Caco-2 (cell line): ENCODE results near the gene FOXC1. TPM values are rescaled to one million over a fixed set of nuclear protein-coding genes. Genes with fewer than 3 reads are reported as not detected.
A peak's percentile ranks its signal among the peaks of the same experiment; 100 is the strongest.

Source experiments
- BruUV-seq: library from RNA; stranded (reverse); fragments of 400-500 nt; replicated peaks from 2 replicates; lab custom pipeline; 2021; lab: Mats Ljungman, UMichigan
- CTCF ChIA-PET: fragments of 300-600 bp; sonication (Branson Sonifier 250); formaldehyde crosslinking; loops from one replicate; lab custom pipeline; 2022; ENCODE audit warnings: antibody characterized with exemption; lab: Charles Lee
- POLR2A ChIA-PET: fragments of 300-600 bp; sonication (Branson Sonifier 250); formaldehyde crosslinking; loops from one replicate; lab custom pipeline; 2022; ENCODE audit warnings: antibody characterized with exemption; lab: Charles Lee
- DNase-seq, 2 experiments: peaks; one replicate each; pipeline versions ENCODE4 v3.0.0 to v3.0.0-alpha.2; 2020 to 2022
- H3K27me3 ChIP-seq: replicated peaks from 2 replicates; pipeline ENCODE4 v1.6.0; 2011; ENCODE audit warnings: low read length; ENCODE audit not compliant: control insufficient read depth, insufficient read depth
- H3K36me3 ChIP-seq: 2 replicates; pipeline ENCODE4 v1.5.1; 2011; ENCODE audit warnings: low read length; ENCODE audit not compliant: control insufficient read depth, insufficient read depth
- H3K4me1 ChIP-seq: fragments of 250-450 bp; sonication (Bioruptor Pico); 2 replicates; pipeline ENCODE4 v1.5.1; 2020; ENCODE audit warnings: mild to moderate bottlenecking
- H3K4me3 ChIP-seq: 2 replicates; pipeline ENCODE4 v1.5.1; 2011; ENCODE audit warnings: low read depth, mild to moderate bottlenecking, control low read depth, low read length
- H3K9me3 ChIP-seq: fragments of 250-450 bp; sonication (Bioruptor Pico); 2 replicates; pipeline ENCODE4 v1.5.1; 2020; ENCODE audit warnings: mild to moderate bottlenecking, moderate library complexity
- H3K27ac Mint-ChIP-seq: one replicate; pipeline ENCODE4 v1.8.0; 2022; ENCODE audit warnings: mixed read lengths; ENCODE audit not compliant: unreplicated experiment
- H3K27me3 Mint-ChIP-seq: one replicate; pipeline ENCODE4 v1.8.0; 2022; ENCODE audit warnings: mixed read lengths; ENCODE audit not compliant: insufficient read depth, unreplicated experiment
- H3K36me3 Mint-ChIP-seq: one replicate; pipeline ENCODE4 v1.8.0; 2022; ENCODE audit warnings: mild to moderate bottlenecking, mixed read lengths; ENCODE audit not compliant: insufficient read depth, unreplicated experiment
- H3K4me1 Mint-ChIP-seq: one replicate; pipeline ENCODE4 v1.8.0; 2022; ENCODE audit warnings: low read depth, mixed read lengths; ENCODE audit not compliant: unreplicated experiment
- H3K4me3 Mint-ChIP-seq: one replicate; pipeline ENCODE4 v1.8.0; 2022; ENCODE audit warnings: mild to moderate bottlenecking, moderate library complexity, mixed read lengths; ENCODE audit not compliant: unreplicated experiment
- H3K9me3 Mint-ChIP-seq: one replicate; pipeline ENCODE4 v1.8.0; 2022; ENCODE audit warnings: mixed read lengths; ENCODE audit not compliant: unreplicated experiment
- CTCF ChIP-seq, 2 experiments: fragments of 200-600 bp in 1 of 2; IDR thresholded peaks; 1 replicate in 1 of 2; 2 replicates in 1 of 2; pipeline versions ENCODE4 v1.5.1 to v1.8.0; 2011 to 2022; ENCODE audit warnings: antibody characterized with exemption in 1 of 2, control low read depth in 1 of 2, inconsistent platforms in 1 of 2, low read depth in 1 of 2, low read length in 1 of 2, mild to moderate bottlenecking in 1 of 2, moderate library complexity in 1 of 2; ENCODE audit not compliant: insufficient read depth in 1 of 2, severe bottlenecking in 1 of 2, unreplicated experiment in 1 of 2
- intact Hi-C: fragments of 100-400 bp; cut with micrococcal nuclease; formaldehyde crosslinking; loops from one replicate; pipeline ENCODE4 v1.10.0; 2022; ENCODE audit not compliant: unreplicated experiment
- total RNA-seq: library from RNA; stranded (reverse); gene quantifications from 2 replicates; pipeline ENCODE4 v1.2.3, GENCODE V29; 2022

Gene FOXC1
- total RNA-seq, 1 experiment from 2014 or later = 6.8 TPM

- no peak for DNase-seq
- no peaks in the 10 kb centered on the region for H3K27me3 Mint-ChIP-seq
- H3K27ac Mint-ChIP-seq = no peak overlapping the region
- H3K9me3 ChIP-seq = no peaks in the 10 kb centered on the region
- no peak overlapping the region for H3K4me3 ChIP-seq
- H3K4me3 Mint-ChIP-seq = no peak overlapping the region
- no TSS peak for BruUV-seq
- no peaks in the 10 kb centered on the region for H3K36me3 ChIP-seq
- no peaks in the 10 kb centered on the region for H3K36me3 Mint-ChIP-seq
- intact Hi-C loops = no loop called here
- H3K27me3 ChIP-seq = no peaks in the 10 kb centered on the region
- H3K9me3 Mint-ChIP-seq = no peaks in the 10 kb centered on the region
- no peak for TF ChIP-seq CTCF (IDR thresholded peaks at IDR 0.05; ENCODE audit: insufficient read depth in 1 of 2, low read depth in 1 of 2, low read length in 1 of 2, severe bottlenecking in 1 of 2, unreplicated experiment in 1 of 2)
- no peaks in the 10 kb centered on the region for H3K4me1 Mint-ChIP-seq
- ChIA-PET POLR2A (no interaction called here), CTCF (no interaction called here)
- H3K4me1 ChIP-seq = no peaks in the 10 kb centered on the region
Observed at GRCh38 chr6:1618311-1619097, 8.8 kb downstream of the FOXC1 start.

GRCh38 chr6:1619098-1619672 is 9.5 kb downstream of the FOXC1 start:
- intact Hi-C loops = no loop called here
- no peak overlapping the region for H3K4me3 ChIP-seq
- H3K27me3 ChIP-seq = no peaks in the 10 kb centered on the region
- ChIA-PET CTCF (no interaction called here), POLR2A (no interaction called here)
- no TSS peak for BruUV-seq
- H3K4me1 ChIP-seq = no peaks in the 10 kb centered on the region
- no peaks in the 10 kb centered on the region for H3K36me3 ChIP-seq
- no peak for TF ChIP-seq CTCF (IDR thresholded peaks at IDR 0.05; ENCODE audit: insufficient read depth in 1 of 2, low read depth in 1 of 2, low read length in 1 of 2, severe bottlenecking in 1 of 2, unreplicated experiment in 1 of 2)
- Mint-ChIP-seq H3K27ac (no peak overlapping the region), H3K36me3 (no peaks in the 10 kb centered on the region), H3K27me3 (no peaks in the 10 kb centered on the region), H3K4me3 (no peak overlapping the region), H3K4me1 (no peaks in the 10 kb centered on the region), H3K9me3 (no peaks in the 10 kb centered on the region)
- no peaks in the 10 kb centered on the region for H3K9me3 ChIP-seq
- DNase-seq = no peak

GRCh38 chr6:1619673-1620503 is 10.2 kb downstream of the FOXC1 start:
- no peaks in the 10 kb centered on the region for H3K36me3 Mint-ChIP-seq
- no peaks in the 10 kb centered on the region for H3K9me3 Mint-ChIP-seq
- Histone ChIP-seq H3K4me3 (no peak overlapping the region), H3K4me1 (no peaks in the 10 kb centered on the region), H3K9me3 (no peaks in the 10 kb centered on the region), H3K27me3 (no peaks in the 10 kb centered on the region), H3K36me3 (no peaks in the 10 kb centered on the region)
- no TSS peak for BruUV-seq
- TF ChIP-seq CTCF (IDR thresholded peaks at IDR 0.05; ENCODE audit: insufficient read depth in 1 of 2, low read depth in 1 of 2, low read length in 1 of 2, severe bottlenecking in 1 of 2, unreplicated experiment in 1 of 2) = no peak
- DNase-seq = peak in 1 of 2 experiments; percentile 35
- no peaks in the 10 kb centered on the region for H3K4me1 Mint-ChIP-seq
- ChIA-PET POLR2A (no interaction called here), CTCF (no interaction called here)
- H3K4me3 Mint-ChIP-seq = no peak overlapping the region
- no peak overlapping the region for H3K27ac Mint-ChIP-seq
- H3K27me3 Mint-ChIP-seq = no peaks in the 10 kb centered on the region
- intact Hi-C loops = no loop called here
